GM12878 (cell line): ENCODE results near the gene ANKRD28. TPM values are rescaled to one million over a fixed set of nuclear protein-coding genes. Genes with fewer than 3 reads are reported as not detected.

Experiments
- ATAC-seq: fragments of 200-7000 bp; cut with Tn5 transposase; 3 replicates; pipeline ENCODE4 v1.9.1; 2020; ENCODE audit warnings: mild to moderate bottlenecking, moderate library complexity
- BruUV-seq: library from RNA; stranded (reverse); fragments of 400-500 nt; replicated peaks from 2 replicates; lab custom pipeline; 2021; lab: Mats Ljungman, UMichigan
- CTCF ChIA-PET: fragments of 300-600 bp; sonication (Branson Sonifier 250); formaldehyde crosslinking; extraction: SDS; loops from one replicate; lab custom pipeline; 2021; ENCODE audit warnings: inconsistent platforms; lab: Yijun Ruan, JAX
- POLR2A ChIA-PET: fragments of 350-600 bp; formaldehyde crosslinking; extraction: SDS; loops from one replicate; lab custom pipeline; 2021; ENCODE audit warnings: inconsistent platforms; lab: Charles Lee
- RAD21 ChIA-PET: fragments of 300-600 bp; sonication (Branson Sonifier 250); formaldehyde crosslinking; loops from one replicate; lab custom pipeline; 2023; ENCODE audit warnings: antibody characterized with exemption; ENCODE audit not compliant: unreplicated experiment; lab: Charles Lee
- SMC1A ChIA-PET: fragments of 300-600 bp; sonication (Branson Sonifier 250); formaldehyde crosslinking; loops from one replicate; lab custom pipeline; 2023; ENCODE audit not compliant: unreplicated experiment, uncharacterized antibody; lab: Charles Lee
- DNase-seq: peaks from one replicate; pipeline ENCODE4 v3.0.0-alpha.2; 2011; ENCODE audit warnings: low read depth, low spot score
- FAIRE-seq: peaks from 3 replicates; lab custom pipeline; 2011; peaks lifted over from hg19 to GRCh38; lab: Jason Lieb, UNC
- H2AFZ ChIP-seq: 2 replicates; pipeline ENCODE4 v1.6.0; 2011; ENCODE audit warnings: low read depth, low read length, control low read depth; ENCODE audit not compliant: control insufficient read depth
- H3K27ac ChIP-seq: 2 replicates; pipeline ENCODE4 v1.5.1; 2011; ENCODE audit warnings: control low read depth; ENCODE audit not compliant: control insufficient read depth, insufficient read depth
- H3K27me3 ChIP-seq, 2 experiments: replicated peaks in 1 of 2; 2 replicates each; pipeline versions ENCODE4 v1.6.0 to v1.6.1; 2011; ENCODE audit warnings: low read length in 1 of 2; ENCODE audit not compliant: control insufficient read depth in 2 of 2, insufficient read depth in 2 of 2
- H3K36me3 ChIP-seq, 2 experiments: 2 replicates each; pipeline ENCODE4 v1.5.1; 2011; ENCODE audit warnings: low read length in 1 of 2; ENCODE audit not compliant: control insufficient read depth in 2 of 2, insufficient read depth in 2 of 2
- H3K4me1 ChIP-seq: 2 replicates; pipeline ENCODE4 v1.6.1; 2011; ENCODE audit warnings: mild to moderate bottlenecking, low read length, moderate library complexity, mixed read lengths; ENCODE audit not compliant: control insufficient read depth, insufficient read depth
- H3K4me2 ChIP-seq: 2 replicates; pipeline ENCODE4 v1.6.0; 2011; ENCODE audit warnings: control low read depth; ENCODE audit not compliant: control insufficient read depth, insufficient read depth
- H3K4me3 ChIP-seq: fragments of 200-600 bp; sonication (generic); 2 replicates; pipeline ENCODE4 v1.5.1; 2016
- H3K79me2 ChIP-seq: 2 replicates; pipeline ENCODE4 v1.6.0; 2011; ENCODE audit warnings: low read length; ENCODE audit not compliant: control insufficient read depth, insufficient read depth
- H3K9ac ChIP-seq: 2 replicates; pipeline ENCODE4 v1.8.0; 2011; ENCODE audit warnings: low read length, control low read depth, mixed read lengths; ENCODE audit not compliant: control insufficient read depth, insufficient read depth
- H3K9me3 ChIP-seq: replicated peaks from 3 replicates; pipeline ENCODE4 v1.5.1; 2011; ENCODE audit warnings: mild to moderate bottlenecking, low read length; ENCODE audit not compliant: control insufficient read depth, insufficient read depth
- H4K20me1 ChIP-seq: 2 replicates; pipeline ENCODE4 v1.6.0; 2011; ENCODE audit not compliant: control insufficient read depth, insufficient read depth
- ATF3 ChIP-seq: IDR thresholded peaks from 2 replicates; pipeline ENCODE4 v1.6.1; 2011; ENCODE audit warnings: low read depth, mild to moderate bottlenecking, low read length, moderate library complexity, borderline replicate concordance; ENCODE audit errors: extremely low read depth
- ATF7 ChIP-seq: fragments of 450-650 bp; IDR thresholded peaks from 2 replicates; pipeline ENCODE4 v1.6.1; 2016; ENCODE audit warnings: low read depth, mild to moderate bottlenecking
- E4F1 ChIP-seq: fragments of 450-650 bp; IDR thresholded peaks from 2 replicates; pipeline ENCODE4 v1.6.1; 2018; ENCODE audit warnings: borderline replicate concordance, mild to moderate bottlenecking; ENCODE audit not compliant: partially characterized antibody
- IRF4 ChIP-seq: IDR thresholded peaks from 2 replicates; pipeline ENCODE4 v1.6.1; 2011; ENCODE audit warnings: low read depth, low read length
- MXI1 ChIP-seq: fragments of 150-350 bp; IDR thresholded peaks from 2 replicates; pipeline ENCODE4 v1.6.1; 2011; ENCODE audit warnings: low read depth, mild to moderate bottlenecking, inconsistent platforms, low read length, improper control_type of control experiment
- NBN ChIP-seq: fragments of 450-650 bp; IDR thresholded peaks from 2 replicates; pipeline ENCODE4 v1.6.1; 2016
- NRF1 ChIP-seq: conservative IDR thresholded peaks from 2 replicates; pipeline ENCODE4 v1.6.1; 2011; ENCODE audit warnings: mild to moderate bottlenecking, low read depth, low read length, improper control_type of control experiment
- STAT3 ChIP-seq: IDR thresholded peaks from 2 replicates; pipeline ENCODE4 v1.6.1; 2011; ENCODE audit warnings: low read depth, low read length, improper control_type of control experiment
- TBL1XR1 ChIP-seq: IDR thresholded peaks from 2 replicates; pipeline ENCODE4 v1.6.1; 2012; ENCODE audit warnings: low read depth, low read length, improper control_type of control experiment
- TCF12 ChIP-seq: IDR thresholded peaks from 2 replicates; pipeline ENCODE4 v1.6.1; 2011; ENCODE audit warnings: low read depth, mild to moderate bottlenecking, low read length
- ZNF687 ChIP-seq: fragments of 450-650 bp; IDR thresholded peaks from 2 replicates; pipeline ENCODE4 v1.6.1; 2017; ENCODE audit warnings: mild to moderate bottlenecking, moderate library complexity
- in situ Hi-C: fragments of 300-500 bp; cut with MboI; formaldehyde crosslinking; loops from 9 replicates; pipeline ENCODE4 v1.14.3; 2018; ENCODE audit warnings: mixed read lengths
- intact Hi-C: fragments of 100-400 bp; cut with micrococcal nuclease; formaldehyde crosslinking; loops from one replicate; pipeline ENCODE4 v1.14.2; 2022; ENCODE audit not compliant: unreplicated experiment
- polyA plus RNA-seq, 11 experiments: library from polyadenylated mRNA; depleted of rRNA in 4 of 11; unstranded in 6 of 11; stranded (reverse) in 5 of 11; fragments of >200 nt; fragmentation: Nextera tagmentation in 4 of 11; fragmentation: Illumina TruSeq in 1 of 11; extraction: Ambion mirVana in 4 of 11; extraction: Trizol in 1 of 11; gene quantifications; 1 replicate in 1 of 11; 2 replicates in 10 of 11; pipeline versions ENCODE4 v1.2.1 to v1.2.3, GENCODE V29; 2011 to 2016; ENCODE audit warnings: inconsistent platforms in 2 of 11, missing spikeins in 2 of 11, low read depth in 1 of 11
- total RNA-seq, 4 experiments: library from RNA; depleted of rRNA in 3 of 4; stranded (reverse); fragments of >200 nt in 3 of 4; fragmentation: Illumina TruSeq in 1 of 4; extraction: Trizol in 1 of 4; gene quantifications; 2 replicates each; pipeline versions ENCODE4 v1.2.1 to v1.2.3, GENCODE V29; 2013 to 2021

Gene ANKRD28
- total and polyA plus RNA-seq, 10 of the 15 experiments (the other 5 are each of a cell fraction or from before 2014, with no cell fraction given) = 11.2 to 105 (median 38.3) TPM

GRCh38 chr3:15810702-15811101 lies 12.9 kb upstream of the ANKRD28 start:
- H3K9me3 ChIP-seq = peaks cover 2% of the 10 kb centered on the region; the same call in 2 of the 3 replicates
- H3K4me3 ChIP-seq = no peak overlapping the region
- CTCF ChIA-PET = interaction anchor here (0.7 to 9.8 kb wide), 30 partner anchors 8 to 606 kb away, joined by 3 to 288 read pairs (median 5); partner anchors contain the start of genes ANKRD28, BTD, CAPN7 and HACL1
- peaks cover 59% of the 10 kb centered on the region for H3K4me1 ChIP-seq
- POLR2A ChIA-PET = interaction anchor here (1.0 to 2.4 kb wide), 4 partner anchors 9 to 180 kb away, joined by 3 to 9 read pairs (median 4); no protein-coding TSS in a partner anchor
- no peaks in the 10 kb centered on the region for H3K36me3 ChIP-seq
- H3K79me2 ChIP-seq = peaks cover 49% of the 10 kb centered on the region
- BruUV-seq = no TSS peak
- 0 out of 2 replicates have a peak overlapping the region, but pooled peaks have one; percentile 27 for H3K4me2 ChIP-seq
- peak overlapping the region; percentile 3; the same call in 1 of the 2 replicates for H3K27ac ChIP-seq
- SMC1A ChIA-PET = interaction anchor here (0.6 to 9.4 kb wide), 19 partner anchors 14 to 427 kb away, joined by 3 to 362 read pairs (median 5); partner anchors contain the start of gene ANKRD28
- H3K9ac ChIP-seq = no peak overlapping the region
- TF ChIP-seq MXI1 = no peak
- TF ChIP-seq ZNF687 = no peak
- TF ChIP-seq E4F1 = no peak
- TF ChIP-seq ATF7 = no peak
- no peak for TF ChIP-seq TBL1XR1
- no peak for TF ChIP-seq NBN
- no peak for TF ChIP-seq IRF4
- TF ChIP-seq ATF3 = no peak
- no peak for TF ChIP-seq STAT3
- no peak for TF ChIP-seq NRF1
- TF ChIP-seq TCF12 = no peak
- TF ChIP-seq, all 136 proteins: peak for 0
- no peak for DNase-seq
- Histone ChIP-seq H4K20me1 (no peaks in the 10 kb centered on the region), H3K27me3 (no peaks in the 10 kb centered on the region), H2AFZ (no peak overlapping the region)
- RAD21 ChIA-PET = interaction anchor here (0.7 to 9.6 kb wide), 22 partner anchors 11 to 607 kb away, joined by 3 to 248 read pairs (median 4); partner anchors contain the start of genes ANKRD28, BTD and HACL1
- FAIRE-seq = no peak
- in situ Hi-C loops = loop anchor here (5.0 kb wide), 2 partner anchors 362 to 437 kb away; partner anchors contain the start of gene GALNT15
- peak; percentile 51 for ATAC-seq
- intact Hi-C loops = loop anchor here (5.0 kb wide), 2 partner anchors 93 to 118 kb away; no protein-coding TSS in a partner anchor
